Fibroblast of lung (primary cell): ENCODE measurements around the gene ADAMTS17. TPM values are rescaled to one million over a fixed set of nuclear protein-coding genes. Genes with fewer than 3 reads are reported as not detected.

ENCODE experiments used
- DNase-seq, 2 donors: peaks; one replicate each; pipeline versions ENCODE4 v3.0.0 to v3.0.0-alpha.2; 2010; ENCODE audit warnings: low read depth in 2 of 2
- H2AFZ ChIP-seq: 2 replicates; pipeline ENCODE4 v1.5.1; 2012; ENCODE audit warnings: low read length, control low read depth, inconsistent platforms
- H3K27ac ChIP-seq: 2 replicates; pipeline ENCODE4 v1.5.1; 2011; ENCODE audit warnings: low read length, control low read depth; ENCODE audit not compliant: insufficient read depth
- H3K27me3 ChIP-seq: 2 replicates; pipeline ENCODE4 v1.5.1; 2011; ENCODE audit warnings: mild to moderate bottlenecking, low read length; ENCODE audit not compliant: control insufficient read depth, insufficient read depth
- H3K36me3 ChIP-seq: 2 replicates; pipeline ENCODE4 v1.5.1; 2011; ENCODE audit warnings: low read length; ENCODE audit not compliant: control insufficient read depth, insufficient read depth
- H3K4me1 ChIP-seq: 2 replicates; pipeline ENCODE4 v1.5.1; 2011; ENCODE audit warnings: low read length; ENCODE audit not compliant: control insufficient read depth, insufficient read depth; ENCODE audit errors: extremely low read depth
- H3K4me2 ChIP-seq: 2 replicates; pipeline ENCODE4 v1.5.1; 2011; ENCODE audit warnings: low read length, control low read depth; ENCODE audit not compliant: insufficient read depth; ENCODE audit errors: extremely low read depth
- H3K4me3 ChIP-seq, 4 experiments: fragments of 200-600 bp in 1 of 4; sonication (generic) in 1 of 4; replicated peaks in 1 of 4; 2 replicates each; pipeline ENCODE4 v1.5.1; 2011 to 2016; ENCODE audit warnings: low read length in 4 of 4, low read depth in 3 of 4, mild to moderate bottlenecking in 3 of 4, control low read depth in 2 of 4, inconsistent platforms in 1 of 4, mixed read lengths in 1 of 4; ENCODE audit not compliant: insufficient read depth in 1 of 4; ENCODE audit errors: control extremely low read depth in 1 of 4
- H3K79me2 ChIP-seq: 2 replicates; pipeline ENCODE4 v1.5.1; 2012; ENCODE audit warnings: mild to moderate bottlenecking, low read length, inconsistent platforms; ENCODE audit not compliant: control insufficient read depth, insufficient read depth
- H3K9ac ChIP-seq: 2 replicates; pipeline ENCODE4 v1.5.1; 2011; ENCODE audit warnings: mild to moderate bottlenecking, low read length, control low read depth; ENCODE audit not compliant: insufficient read depth
- H3K9me3 ChIP-seq: 2 replicates; pipeline ENCODE4 v1.5.1; 2012; ENCODE audit warnings: low read depth, low read length; ENCODE audit not compliant: control insufficient read depth, insufficient read depth
- H4K20me1 ChIP-seq: 2 replicates; pipeline ENCODE4 v1.5.1; 2011; ENCODE audit warnings: low read length; ENCODE audit not compliant: control insufficient read depth, insufficient read depth; ENCODE audit errors: extremely low read depth
- CTCF ChIP-seq, 2 donors: IDR thresholded peaks in 1 of 2; conservative IDR thresholded peaks in 1 of 2; 1 replicate in 1 of 2; 2 replicates in 1 of 2; pipeline ENCODE4 v1.5.1; 2011 to 2012; ENCODE audit warnings: low read length in 2 of 2, control low read depth in 1 of 2, inconsistent platforms in 1 of 2, low read depth in 1 of 2, mild to moderate bottlenecking in 1 of 2
- EZH2 ChIP-seq: IDR thresholded peaks from 2 replicates; pipeline ENCODE4 v1.5.1; 2012; ENCODE audit warnings: low read length, control low read depth, mild to moderate bottlenecking; ENCODE audit errors: missing control alignments
- polyA plus RNA-seq, 2 donors: library from polyadenylated mRNA; depleted of rRNA in 1 of 2; stranded (reverse) in 1 of 2; unstranded in 1 of 2; fragments of >200 nt; gene quantifications; 2 replicates each; pipeline ENCODE4 v1.2.1, GENCODE V29; 2011 to 2012; ENCODE audit warnings: missing spikeins in 1 of 2
- total RNA-seq: library from RNA; depleted of rRNA; stranded (reverse); fragments of >200 nt; gene quantifications from 2 replicates; pipeline ENCODE4 v1.2.1, GENCODE V29; 2014

ADAMTS17 gene
- total and polyA plus RNA-seq, 2 donors (not counting 1 experiment from before 2014, with no cell fraction given): 0.09 to 0.17 TPM

- H2AFZ ChIP-seq: no peak overlapping the region
- TF ChIP-seq CTCF (conservative IDR thresholded peaks at IDR 0.05 in 1 of 2, IDR thresholded peaks at IDR 0.05 in 1 of 2; ENCODE audit: low read depth in 1 of 2, low read length in 2 of 2) (no peak), EZH2 (no peak)
- no peaks in the 10 kb centered on the region for H4K20me1 ChIP-seq
- no peaks in the 10 kb centered on the region for H3K36me3 ChIP-seq
- H3K27ac ChIP-seq: no peak overlapping the region
- H3K27me3 ChIP-seq: no peaks in the 10 kb centered on the region
- no peaks in the 10 kb centered on the region for H3K79me2 ChIP-seq
- H3K4me3 ChIP-seq: no peak overlapping the region
- H3K4me1 ChIP-seq: no peaks in the 10 kb centered on the region
- no peaks in the 10 kb centered on the region for H3K9me3 ChIP-seq
- no peak overlapping the region for H3K9ac ChIP-seq
- DNase-seq: no peak
- no peak overlapping the region for H3K4me2 ChIP-seq
Measured at GRCh38 chr15:100019601-100020000, 322.2 kb downstream of the ADAMTS17 start.

- Histone ChIP-seq H3K36me3 (no peaks in the 10 kb centered on the region), H3K9me3 (no peaks in the 10 kb centered on the region), H3K4me1 (no peaks in the 10 kb centered on the region), H3K4me3 (no peak overlapping the region), H4K20me1 (no peaks in the 10 kb centered on the region), H2AFZ (no peak overlapping the region), H3K79me2 (no peaks in the 10 kb centered on the region), H3K27ac (no peak overlapping the region), H3K27me3 (no peaks in the 10 kb centered on the region), H3K4me2 (no peak overlapping the region), H3K9ac (no peak overlapping the region)
- peak in 1 of 2 donors; percentile 41 for DNase-seq
- TF ChIP-seq EZH2: no peak
- no peak for TF ChIP-seq CTCF (conservative IDR thresholded peaks at IDR 0.05 in 1 of 2, IDR thresholded peaks at IDR 0.05 in 1 of 2; ENCODE audit: low read depth in 1 of 2, low read length in 2 of 2)
Measured at GRCh38 chr15:100018191-100018590, 323.6 kb downstream of the ADAMTS17 start.

GRCh38 chr15:100017140-100017539 is 324.6 kb downstream of the ADAMTS17 start:
- H3K27ac ChIP-seq: no peak overlapping the region
- H3K4me2 ChIP-seq: no peak overlapping the region
- H3K4me1 ChIP-seq: no peaks in the 10 kb centered on the region
- no peak overlapping the region for H2AFZ ChIP-seq
- no peaks in the 10 kb centered on the region for H3K27me3 ChIP-seq
- H3K79me2 ChIP-seq: no peaks in the 10 kb centered on the region
- no peak overlapping the region for H3K9ac ChIP-seq
- no peaks in the 10 kb centered on the region for H3K36me3 ChIP-seq
- no peaks in the 10 kb centered on the region for H4K20me1 ChIP-seq
- no peak overlapping the region for H3K4me3 ChIP-seq
- DNase-seq: no peak
- H3K9me3 ChIP-seq: no peaks in the 10 kb centered on the region
- TF ChIP-seq EZH2 (no peak), CTCF (conservative IDR thresholded peaks at IDR 0.05 in 1 of 2, IDR thresholded peaks at IDR 0.05 in 1 of 2; ENCODE audit: low read depth in 1 of 2, low read length in 2 of 2) (no peak)
